Right atrium auricular region (tissue), 2 donors: ENCODE data around the gene REST. TPM values are rescaled to one million over a fixed set of nuclear protein-coding genes. Genes with fewer than 3 reads are reported as not detected.
A peak's percentile ranks its signal among the peaks of the same experiment; 100 is the strongest.

ENCODE experiments used
- DNase-seq: peaks from one replicate; pipeline ENCODE4 v3.0.0-alpha.2; 2019; ENCODE audit warnings: low spot score
- H3K27ac ChIP-seq, 2 donors: fragments of 200-600 bp; sonication (generic); 1 replicate in 1 of 2; 2 replicates in 1 of 2; pipeline ENCODE4 v1.5.1; 2016 to 2019
- H3K27me3 ChIP-seq, 2 donors: fragments of 200-600 bp; sonication (generic); one replicate each; pipeline versions ENCODE4 v1.5.1 to v1.6.0; 2017 to 2019
- H3K36me3 ChIP-seq: fragments of 200-600 bp; sonication (generic); one replicate; pipeline ENCODE4 v1.5.1; 2016
- H3K4me1 ChIP-seq, 2 donors: fragments of 200-600 bp; sonication (generic); one replicate each; pipeline versions ENCODE4 v1.5.1 to v1.6.0; 2017 to 2019
- H3K4me3 ChIP-seq, 2 donors: fragments of 200-600 bp; sonication (generic); 1 replicate in 1 of 2; 2 replicates in 1 of 2; pipeline ENCODE4 v1.5.1; 2017 to 2019; ENCODE audit warnings: mild to moderate bottlenecking in 1 of 2, moderate library complexity in 1 of 2
- H3K9me3 ChIP-seq, 2 donors: fragments of 200-600 bp; sonication (generic); one replicate each; pipeline ENCODE4 v1.5.1; 2019
- CTCF ChIP-seq, 2 donors: fragments of 200-600 bp; sonication (generic); IDR thresholded peaks; one replicate each; pipeline ENCODE4 v1.5.1; 2019; ENCODE audit warnings: antibody characterized with exemption in 2 of 2
- total RNA-seq, 2 donors: library from RNA; depleted of rRNA; stranded (reverse); fragments of >200 nt; gene quantifications; one replicate each; pipeline ENCODE4 v1.1.0, GENCODE V29; 2016

Gene REST
- total RNA-seq, 2 donors from 2014 or later = 25.4 to 27.8 TPM

- TF ChIP-seq CTCF (IDR thresholded peaks at IDR 0.05) = no peak
- DNase-seq = no peak
- H3K27ac ChIP-seq = no peak overlapping the region
- peaks cover 0 to 15% of the 10 kb centered on the region in 2 donors for H3K9me3 ChIP-seq
- H3K27me3 ChIP-seq = no peaks in the 10 kb centered on the region
- H3K4me1 ChIP-seq = peaks cover 0 to 28% of the 10 kb centered on the region in 2 donors
- H3K36me3 ChIP-seq = peaks cover 56% of the 10 kb centered on the region
- H3K4me3 ChIP-seq = no peak overlapping the region
These were observed 65.6 kb downstream of the REST start for GRCh38 chr4:56973336-56973735.

GRCh38 chr4:56976283-56976836 is 68.7 kb downstream of the REST start:
- Histone ChIP-seq H3K9me3 (peaks cover 0 to 15% of the 10 kb centered on the region in 2 donors), H3K27ac (peak overlapping the region; percentile 92 to 95), H3K27me3 (no peaks in the 10 kb centered on the region), H3K4me1 (peaks cover 0 to 46% of the 10 kb centered on the region in 2 donors), H3K4me3 (peak overlapping the region; percentile 82 to 98), H3K36me3 (peaks cover 32% of the 10 kb centered on the region)
- DNase-seq = no peak
- no peak for TF ChIP-seq CTCF (IDR thresholded peaks at IDR 0.05)

GRCh38 chr4:56976837-56977320 is 69.2 kb downstream of the REST start:
- Histone ChIP-seq H3K4me1 (peaks cover 0 to 50% of the 10 kb centered on the region in 2 donors), H3K36me3 (peaks cover 27% of the 10 kb centered on the region)

GRCh38 chr4:56977321-56978012 is 69.8 kb downstream of the REST start, which contains the start of gene NOA1:
NOA1 (minus strand) TSS chr4:56977606; CDS start chr4:56977585, 21 bp downstream.
- H3K27ac ChIP-seq = peak within 1 kb of the TSS; percentile 92 to 95
- peaks cover 21% of the 10 kb centered on the region for H3K36me3 ChIP-seq
- H3K9me3 ChIP-seq = peaks cover 0 to 14% of the 10 kb centered on the region in 2 donors
- peak; percentile 99 for DNase-seq
- no peak for TF ChIP-seq CTCF (IDR thresholded peaks at IDR 0.05)
- no peaks in the 10 kb centered on the region for H3K27me3 ChIP-seq
- H3K4me3 ChIP-seq = peak within 1 kb of the TSS; percentile 82 to 98
- H3K4me1 ChIP-seq = peaks cover 0 to 55% of the 10 kb centered on the region in 2 donors

More at GRCh38 chr4:56976837-56977320, 69.2 kb downstream of the REST start:
- H3K4me3 ChIP-seq = peak overlapping the region; percentile 82 to 98
- H3K27me3 ChIP-seq = no peaks in the 10 kb centered on the region
- peak overlapping the region; percentile 92 to 95 for H3K27ac ChIP-seq
- H3K9me3 ChIP-seq = peaks cover 0 to 15% of the 10 kb centered on the region in 2 donors
- DNase-seq = no peak
- TF ChIP-seq CTCF (IDR thresholded peaks at IDR 0.05) = no peak

- no peak for TF ChIP-seq CTCF (IDR thresholded peaks at IDR 0.05)
- Histone ChIP-seq H3K36me3 (peaks cover 8% of the 10 kb centered on the region), H3K4me3 (peak within 1 kb of the TSS; percentile 82 to 98), H3K4me1 (peaks cover 0 to 62% of the 10 kb centered on the region in 2 donors), H3K27me3 (no peaks in the 10 kb centered on the region), H3K27ac (peak within 1 kb of the TSS; percentile 92 to 95), H3K9me3 (no peaks in the 10 kb centered on the region)
- peak; percentile 95 for DNase-seq
These were observed 71.1 kb downstream of the REST start, which contains the start of gene POLR2B for GRCh38 chr4:56978750-56979303. POLR2B (plus strand) TSS chr4:56978896; CDS start chr4:56978986, 90 bp downstream.
